GM19025 (cell line): ENCODE measurements around the gene SFI1.
"Not testable (repeated sequence)": the region's sequence is repeated elsewhere in the genome, so short reads cannot be mapped to it uniquely, and the experiment has no call there.

Source experiments
- ATAC-seq: cut with Tn5 transposase; IDR thresholded peaks from one replicate; pipeline ENCODE4 v1.9.1; 2021; ENCODE audit warnings: mild to moderate bottlenecking, low read depth, moderate library complexity; ENCODE audit not compliant: unreplicated experiment

SFI1 gene

GRCh38 chr22:31491218-31491962, 4.9 kb upstream of the SFI1 start:
- ATAC-seq, result no peak

DNA sequence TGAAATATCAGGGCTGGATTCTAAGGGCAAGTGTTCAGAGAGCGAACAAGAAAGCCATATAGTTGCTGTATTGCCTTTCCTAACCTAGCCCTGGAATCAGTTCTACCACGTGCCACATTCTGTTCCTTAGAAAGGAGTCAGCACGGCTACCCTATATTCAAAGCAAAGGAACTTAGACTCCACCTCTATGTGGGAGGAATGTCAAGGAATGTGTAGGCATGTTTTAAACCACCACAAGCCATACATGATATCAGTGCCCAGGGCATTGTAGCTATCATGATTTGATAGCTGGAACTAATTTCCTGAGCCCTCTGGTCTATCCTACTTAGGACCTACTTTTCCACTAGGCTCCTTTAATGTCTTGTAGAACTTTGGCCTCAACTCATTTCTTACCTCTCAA, 4.2 kb upstream of the SFI1 start:
- no peak for ATAC-seq

- not testable (repeated sequence) for ATAC-seq
Observed at GRCh38 chr22:31493355-31493754, 3.0 kb upstream of the SFI1 start.

GRCh38 chr22:31495343-31495742, 993 bp upstream of the SFI1 start:
- ATAC-seq, result no peak

GRCh38 chr22:31496735-31497146, 405 bp downstream of the SFI1 start:
- peak; percentile 9 for ATAC-seq

- no peak for ATAC-seq
Observed at GRCh38 chr22:31497148-31497938, 1.0 kb downstream of the SFI1 start.

DNA sequence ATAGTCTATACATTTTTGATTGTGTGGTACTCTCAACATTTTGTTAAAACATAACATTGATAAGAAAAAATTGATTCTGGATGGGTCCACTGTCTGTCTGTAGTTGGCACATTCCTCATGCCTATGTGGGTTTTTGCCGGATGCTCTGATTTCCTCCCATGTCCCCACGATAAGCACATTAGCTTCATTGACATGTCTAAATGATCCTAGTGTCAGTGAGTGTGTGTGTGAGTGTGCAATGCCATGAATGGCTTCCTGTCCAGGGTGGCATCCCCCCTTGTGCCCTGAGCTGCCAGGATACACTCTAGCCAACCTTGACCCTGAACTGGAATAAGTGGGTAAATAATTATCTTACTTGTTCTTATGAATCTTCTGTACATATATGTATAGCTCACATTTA, 5.4 kb downstream of the SFI1 start:
- no peak for ATAC-seq

GRCh38 chr22:31503211-31503964, 7.1 kb downstream of the SFI1 start:
- no peak for ATAC-seq

DNA sequence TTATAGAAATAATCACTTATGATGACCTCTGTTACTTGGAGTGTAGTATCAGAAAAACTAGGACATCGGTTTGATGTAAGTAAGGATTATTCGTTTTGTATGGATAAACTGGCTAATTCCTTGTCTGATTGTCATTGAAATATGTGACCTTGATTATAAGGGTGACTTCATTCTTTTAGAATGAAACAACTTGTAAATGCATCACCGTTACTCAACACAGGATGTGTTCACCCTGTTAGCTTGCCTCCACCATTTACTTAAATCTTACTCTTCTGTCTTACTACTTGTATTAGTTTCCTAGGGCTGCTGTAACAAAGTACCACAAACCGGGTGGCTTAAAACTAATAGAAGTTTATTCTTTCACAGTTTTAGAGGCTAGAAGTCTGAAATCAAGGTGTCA, 7.9 kb downstream of the SFI1 start:
- ATAC-seq, result no peak

- ATAC-seq, result not testable (repeated sequence)
Observed at GRCh38 chr22:31507517-31507916, 11.2 kb downstream of the SFI1 start.

GRCh38 chr22:31508536-31508935, 12.2 kb downstream of the SFI1 start:
- ATAC-seq, result no peak

GRCh38 chr22:31509061-31509762, 12.9 kb downstream of the SFI1 start:
- no peak for ATAC-seq

DNA sequence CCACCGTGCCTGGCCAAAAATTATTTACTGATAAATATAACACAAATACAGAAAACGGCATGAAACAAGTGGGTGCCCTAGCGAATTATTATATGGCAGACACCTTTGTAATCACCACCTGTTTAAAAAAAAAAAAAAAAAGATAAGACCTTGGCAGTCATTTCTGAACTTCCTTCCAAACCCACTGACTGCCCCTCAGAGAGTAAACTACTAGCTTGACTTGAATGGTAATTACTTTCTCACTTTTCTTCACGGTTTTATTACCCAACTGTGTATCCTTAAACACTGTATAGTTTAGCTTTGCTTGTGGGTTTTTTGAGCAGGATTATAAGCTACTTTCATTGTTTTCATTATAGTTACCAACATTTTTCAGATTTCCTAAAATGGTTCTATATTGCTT, 23.7 kb downstream of the SFI1 start:
- ATAC-seq, result no peak

GRCh38 chr22:31524132-31524531, 27.8 kb downstream of the SFI1 start:
- ATAC-seq, result not testable (repeated sequence)

DNA sequence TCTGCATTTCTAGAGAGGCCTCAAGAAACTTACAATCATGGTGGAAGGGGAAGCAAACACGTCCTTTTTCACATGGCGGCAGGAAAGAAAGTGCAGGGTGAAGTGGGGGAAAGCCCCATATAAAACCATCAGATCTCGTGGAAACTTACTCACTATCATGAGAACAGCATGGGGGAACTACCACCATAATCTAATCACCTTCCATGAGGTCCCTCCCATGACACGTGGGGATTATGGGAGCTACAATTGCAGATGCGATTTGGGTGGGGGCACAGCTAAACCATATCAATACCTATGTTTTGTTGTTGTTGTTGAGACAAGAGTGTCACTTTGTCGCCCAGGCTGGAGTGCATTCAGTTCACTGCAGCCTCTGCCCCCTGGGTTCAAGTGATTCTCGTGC, 29.9 kb downstream of the SFI1 start:
- ATAC-seq, result no peak

DNA sequence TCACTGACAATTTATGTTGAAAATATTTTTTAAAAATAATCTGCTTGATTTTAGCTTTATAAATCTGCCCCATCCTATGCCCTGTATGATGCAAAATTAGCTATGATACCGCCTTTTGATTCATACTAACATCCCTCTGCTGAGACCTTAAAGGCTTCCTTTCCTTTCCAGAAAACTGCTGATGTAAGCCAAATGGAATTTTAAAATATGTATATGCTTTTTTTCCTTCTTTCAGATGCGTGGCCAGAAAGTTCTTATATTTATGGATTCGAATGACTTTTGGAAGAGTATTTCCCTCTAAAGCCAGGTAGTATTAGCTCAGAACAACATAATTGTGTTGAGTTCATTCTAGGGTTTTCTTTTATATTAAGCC, 34.5 kb downstream of the SFI1 start:
- no peak for ATAC-seq

GRCh38 chr22:31532060-31532459, 35.7 kb downstream of the SFI1 start:
- no peak for ATAC-seq

DNA sequence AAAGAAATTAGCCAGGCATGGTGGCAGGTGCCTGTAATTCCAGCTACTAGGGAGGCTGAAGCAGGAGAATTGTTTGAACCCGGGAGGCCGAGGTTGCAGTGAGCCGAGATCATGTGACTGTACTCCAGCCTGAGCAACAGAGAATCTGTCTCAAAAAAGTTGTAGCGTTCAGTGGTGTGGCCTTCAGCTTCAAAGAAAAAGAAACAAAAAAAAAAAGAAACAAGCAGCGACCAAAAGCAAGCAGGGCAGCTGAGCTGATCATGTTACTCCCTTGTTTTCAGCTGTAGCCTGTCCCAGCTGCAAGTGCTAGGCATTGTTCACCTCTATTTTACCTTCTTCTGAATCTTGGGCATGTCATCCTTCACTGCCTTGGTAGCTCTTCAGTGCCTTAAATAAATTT, 37.0 kb downstream of the SFI1 start:
- no peak for ATAC-seq

DNA sequence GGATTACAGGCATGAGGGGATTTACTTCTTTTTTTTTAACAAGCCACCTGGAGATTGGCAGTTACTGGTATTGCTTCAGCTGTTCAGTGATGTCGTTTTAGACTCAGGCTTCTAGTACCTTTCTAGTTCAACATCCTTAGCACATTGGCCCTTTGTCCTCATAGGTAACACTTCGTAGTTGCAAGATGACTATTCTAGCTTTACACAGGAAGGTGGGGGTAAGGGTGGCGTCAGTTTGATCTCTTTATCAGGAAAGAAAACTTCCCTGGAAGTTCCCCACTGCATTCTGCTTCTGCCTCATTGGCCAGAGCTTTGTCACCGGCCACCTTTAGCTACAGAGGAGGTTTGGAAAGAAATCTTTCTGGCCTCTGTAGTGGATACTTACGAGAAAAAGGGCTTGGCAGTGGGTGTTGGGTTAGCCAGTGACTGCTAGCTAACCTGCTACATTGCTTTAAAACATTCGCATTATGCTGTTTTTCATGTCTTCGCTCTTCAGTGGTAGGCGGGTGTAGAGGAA, 40.7 kb downstream of the SFI1 start:
- ATAC-seq, result peak; percentile 67

DNA sequence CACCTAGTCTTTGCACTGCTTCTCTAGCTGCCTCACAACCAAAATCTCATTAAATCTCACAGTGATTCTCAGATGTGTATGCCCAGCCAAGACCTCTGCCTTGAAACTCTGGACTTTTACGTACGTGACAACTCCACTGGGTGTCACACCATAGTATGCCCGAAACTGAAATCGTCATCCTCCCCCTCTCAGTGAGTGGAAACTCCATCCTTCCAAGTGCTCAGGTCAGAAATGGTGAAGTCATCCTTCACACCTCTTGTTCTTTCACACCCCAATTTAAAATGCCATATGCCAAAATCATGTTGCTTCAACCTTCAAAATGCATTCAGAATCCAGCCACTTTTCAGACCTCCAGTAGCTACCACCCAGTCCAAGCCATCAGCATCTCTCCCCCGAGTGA, 42.5 kb downstream of the SFI1 start:
- no peak for ATAC-seq
